ENCODE measurements around the gene PITPNM3. TPM values are rescaled to one million over a fixed set of nuclear protein-coding genes. Genes with fewer than 3 reads are reported as not detected.

PITPNM3 gene
- total RNA-seq, 1 experiment from 2014 or later = 4.2 TPM

GRCh38 chr17:6464446-6465041 lies 91.8 kb downstream of the PITPNM3 start:
- DNase-seq (ENCODE audit: low read depth, low spot score) (no peak), ATAC-seq (no peak)
- Histone ChIP-seq H3K4me2 (ENCODE audit: low read length) (no peak overlapping the region), H3K9me2 (ENCODE audit: insufficient read depth) (no peaks in the 10 kb centered on the region), H4K20me1 (ENCODE audit: insufficient read depth) (no peaks in the 10 kb centered on the region), H3K4me1 (ENCODE audit: control insufficient read depth in 1 of 2, insufficient read depth in 2 of 2, low read length in 2 of 2) (no peaks in the 10 kb centered on the region), H3K27me3 (ENCODE audit: insufficient read depth, low read length) (no peaks in the 10 kb centered on the region), H3K9ac (ENCODE audit: low read length) (no peak overlapping the region), H3K4me3 (replicated peaks in 1 of 2; ENCODE audit: low read depth in 1 of 2, low read length in 2 of 2) (no peak overlapping the region), H3K9me3 (ENCODE audit: control insufficient read depth in 1 of 2, insufficient read depth in 1 of 2, low read depth in 1 of 2, low read length in 2 of 2) (peaks cover 0 to 10% of the 10 kb centered on the region in 2 experiments; a peak in 1 of 4 replicates), H2AFZ (ENCODE audit: low read depth, low read length, poor library complexity, severe bottlenecking) (no peak overlapping the region), H3K27ac (ENCODE audit: low read depth, low read length) (no peak overlapping the region), H3K79me2 (ENCODE audit: insufficient read depth, low read length) (no peaks in the 10 kb centered on the region), H3K36me3 (ENCODE audit: control insufficient read depth in 1 of 2, insufficient read depth in 2 of 2, low read length in 2 of 2) (no peaks in the 10 kb centered on the region)
- POLR2A ChIA-PET = no interaction called here
- BruUV-seq (replicated peaks) = no TSS peak
- no peak for TF ChIP-seq RAD21 (IDR thresholded peaks at IDR 0.05; ENCODE audit: low read depth)
- TF ChIP-seq SRF (IDR thresholded peaks at IDR 0.05; ENCODE audit: low read depth) = no peak
- no peak for TF ChIP-seq ZFX (IDR thresholded peaks at IDR 0.05)
- TF ChIP-seq YY1 (IDR thresholded peaks at IDR 0.05; ENCODE audit: extremely low read depth, insufficient replicate concordance, low read depth, low read length) = no peak
- TF ChIP-seq, protein P1, sequence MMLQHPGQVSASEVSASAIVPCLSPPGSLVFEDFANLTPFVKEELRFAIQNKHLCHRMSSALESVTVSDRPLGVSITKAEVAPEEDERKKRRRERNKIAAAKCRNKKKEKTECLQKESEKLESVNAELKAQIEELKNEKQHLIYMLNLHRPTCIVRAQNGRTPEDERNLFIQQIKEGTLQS (IDR thresholded peaks at IDR 0.05) = no peak
- no peak for TF ChIP-seq ELF1 (IDR thresholded peaks at IDR 0.05; ENCODE audit: borderline replicate concordance, low read depth)
- TF ChIP-seq, protein P2, sequence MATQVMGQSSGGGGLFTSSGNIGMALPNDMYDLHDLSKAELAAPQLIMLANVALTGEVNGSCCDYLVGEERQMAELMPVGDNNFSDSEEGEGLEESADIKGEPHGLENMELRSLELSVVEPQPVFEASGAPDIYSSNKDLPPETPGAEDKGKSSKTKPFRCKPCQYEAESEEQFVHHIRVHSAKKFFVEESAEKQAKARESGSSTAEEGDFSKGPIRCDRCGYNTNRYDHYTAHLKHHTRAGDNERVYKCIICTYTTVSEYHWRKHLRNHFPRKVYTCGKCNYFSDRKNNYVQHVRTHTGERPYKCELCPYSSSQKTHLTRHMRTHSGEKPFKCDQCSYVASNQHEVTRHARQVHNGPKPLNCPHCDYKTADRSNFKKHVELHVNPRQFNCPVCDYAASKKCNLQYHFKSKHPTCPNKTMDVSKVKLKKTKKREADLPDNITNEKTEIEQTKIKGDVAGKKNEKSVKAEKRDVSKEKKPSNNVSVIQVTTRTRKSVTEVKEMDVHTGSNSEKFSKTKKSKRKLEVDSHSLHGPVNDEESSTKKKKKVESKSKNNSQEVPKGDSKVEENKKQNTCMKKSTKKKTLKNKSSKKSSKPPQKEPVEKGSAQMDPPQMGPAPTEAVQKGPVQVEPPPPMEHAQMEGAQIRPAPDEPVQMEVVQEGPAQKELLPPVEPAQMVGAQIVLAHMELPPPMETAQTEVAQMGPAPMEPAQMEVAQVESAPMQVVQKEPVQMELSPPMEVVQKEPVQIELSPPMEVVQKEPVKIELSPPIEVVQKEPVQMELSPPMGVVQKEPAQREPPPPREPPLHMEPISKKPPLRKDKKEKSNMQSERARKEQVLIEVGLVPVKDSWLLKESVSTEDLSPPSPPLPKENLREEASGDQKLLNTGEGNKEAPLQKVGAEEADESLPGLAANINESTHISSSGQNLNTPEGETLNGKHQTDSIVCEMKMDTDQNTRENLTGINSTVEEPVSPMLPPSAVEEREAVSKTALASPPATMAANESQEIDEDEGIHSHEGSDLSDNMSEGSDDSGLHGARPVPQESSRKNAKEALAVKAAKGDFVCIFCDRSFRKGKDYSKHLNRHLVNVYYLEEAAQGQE (IDR thresholded peaks at IDR 0.05; ENCODE audit: low read depth) = no peak
- TF ChIP-seq JUND (IDR thresholded peaks at IDR 0.05) = no peak
- no peak for TF ChIP-seq ZBTB33 (IDR thresholded peaks at IDR 0.05; ENCODE audit: extremely low read depth, insufficient replicate concordance, low read length)
- TF ChIP-seq SP1 (IDR thresholded peaks at IDR 0.05; ENCODE audit: low read depth) = no peak
- TF ChIP-seq POLR2A (IDR thresholded peaks at IDR 0.05; ENCODE audit: borderline replicate concordance, extremely low read depth, insufficient read depth, insufficient read length) = no peak
- no peak for TF ChIP-seq CEBPB (IDR thresholded peaks at IDR 0.05; ENCODE audit: low read depth)
- TF ChIP-seq SIN3A (IDR thresholded peaks at IDR 0.05; ENCODE audit: low read depth) = no peak
- no peak for TF ChIP-seq FOSL1 (IDR thresholded peaks at IDR 0.05; ENCODE audit: low read depth)
- TF ChIP-seq EGR1 (IDR thresholded peaks at IDR 0.05; ENCODE audit: low read depth) = no peak
- CTCF ChIA-PET = no interaction called here
- RAD21 ChIA-PET (ENCODE audit: low non-redundant PET in 1 of 2, low total read pairs in 2 of 2, uncharacterized antibody in 2 of 2, unreplicated experiment in 2 of 2) = no interaction called here
- intact Hi-C loops (cut with micrococcal nuclease) = no loop called here

All from HCT116 (cell line).